ENCODE results near the gene CHCHD4. TPM values are rescaled to one million over a fixed set of nuclear protein-coding genes. Genes with fewer than 3 reads are reported as not detected.

Gene CHCHD4
- total RNA-seq, 1 experiment from 2014 or later = 27.5 TPM

DNA sequence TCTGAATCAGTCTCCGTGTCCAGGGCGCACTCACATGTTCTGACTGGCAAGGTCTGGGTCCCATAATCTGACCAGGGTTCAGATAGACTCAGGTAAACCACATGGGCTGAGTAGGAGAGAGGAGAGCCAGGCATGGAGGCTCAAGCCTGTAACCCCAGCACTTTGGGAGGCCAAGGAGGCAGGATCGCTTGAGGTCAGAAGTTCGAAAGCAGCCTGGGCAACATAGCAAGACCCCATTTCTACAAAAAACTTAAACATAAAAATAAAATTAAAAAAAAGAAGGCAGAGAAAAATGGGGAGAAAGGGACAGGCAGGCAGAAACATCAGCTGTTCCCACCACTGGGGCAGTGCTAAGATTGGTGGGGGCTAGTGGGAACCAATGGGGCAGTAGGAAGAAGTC, 5.6 kb upstream of the CHCHD4 start:
- Mint-ChIP-seq H3K27me3 (ENCODE audit: low read depth) (no peaks in the 10 kb centered on the region), H3K27ac (no peak overlapping the region), H3K9me3 (peaks cover 5% of the 10 kb centered on the region), H3K4me3 (no peak overlapping the region), H3K4me1 (peaks cover 9% of the 10 kb centered on the region), H3K36me3 (peaks cover 41% of the 10 kb centered on the region)
- ChIA-PET CTCF (no interaction called here), POLR2A (no interaction called here)
- DNase-seq (ENCODE audit: low spot score) (no peak), ATAC-seq (no peak)
- TF ChIP-seq, protein P1, sequence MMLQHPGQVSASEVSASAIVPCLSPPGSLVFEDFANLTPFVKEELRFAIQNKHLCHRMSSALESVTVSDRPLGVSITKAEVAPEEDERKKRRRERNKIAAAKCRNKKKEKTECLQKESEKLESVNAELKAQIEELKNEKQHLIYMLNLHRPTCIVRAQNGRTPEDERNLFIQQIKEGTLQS (CRISPR knock-in tag; conservative IDR thresholded peaks at IDR 0.05) = no peak
- 0 out of 2 replicates have a peak, but pooled peaks have one; percentile 23 for TF ChIP-seq ZNF121 (CRISPR knock-in tag; IDR thresholded peaks at IDR 0.05)

DNA sequence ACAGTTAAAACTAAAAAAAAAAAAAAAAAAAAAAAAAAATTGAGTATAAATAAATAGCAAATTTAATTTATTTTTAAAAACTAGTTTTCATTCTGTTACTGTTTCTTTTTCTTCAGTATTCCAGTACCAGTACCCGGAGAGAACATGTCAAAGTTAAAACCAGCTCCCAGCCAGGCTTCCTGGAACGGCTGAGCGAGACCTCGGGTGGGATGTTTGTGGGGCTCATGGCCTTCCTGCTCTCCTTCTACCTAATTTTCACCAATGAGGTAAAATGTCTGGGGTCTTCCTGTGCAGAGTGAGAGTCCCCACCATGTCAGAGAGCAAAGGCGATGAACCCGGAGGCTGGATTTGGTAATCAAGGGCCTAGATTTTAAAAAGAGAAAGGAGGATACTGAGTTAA, 4.6 kb upstream of the CHCHD4 start:
- ChIA-PET POLR2A (no interaction called here), CTCF (no interaction called here)
- Mint-ChIP-seq H3K9me3 (peaks cover 5% of the 10 kb centered on the region), H3K27ac (no peak overlapping the region), H3K4me3 (no peak overlapping the region), H3K4me1 (peaks cover 9% of the 10 kb centered on the region), H3K27me3 (ENCODE audit: low read depth) (no peaks in the 10 kb centered on the region), H3K36me3 (peaks cover 39% of the 10 kb centered on the region)
- ATAC-seq (no peak), DNase-seq (ENCODE audit: low spot score) (no peak)
- TF ChIP-seq, protein P1 (CRISPR knock-in tag; conservative IDR thresholded peaks at IDR 0.05) = no peak
- TF ChIP-seq, protein P2, sequence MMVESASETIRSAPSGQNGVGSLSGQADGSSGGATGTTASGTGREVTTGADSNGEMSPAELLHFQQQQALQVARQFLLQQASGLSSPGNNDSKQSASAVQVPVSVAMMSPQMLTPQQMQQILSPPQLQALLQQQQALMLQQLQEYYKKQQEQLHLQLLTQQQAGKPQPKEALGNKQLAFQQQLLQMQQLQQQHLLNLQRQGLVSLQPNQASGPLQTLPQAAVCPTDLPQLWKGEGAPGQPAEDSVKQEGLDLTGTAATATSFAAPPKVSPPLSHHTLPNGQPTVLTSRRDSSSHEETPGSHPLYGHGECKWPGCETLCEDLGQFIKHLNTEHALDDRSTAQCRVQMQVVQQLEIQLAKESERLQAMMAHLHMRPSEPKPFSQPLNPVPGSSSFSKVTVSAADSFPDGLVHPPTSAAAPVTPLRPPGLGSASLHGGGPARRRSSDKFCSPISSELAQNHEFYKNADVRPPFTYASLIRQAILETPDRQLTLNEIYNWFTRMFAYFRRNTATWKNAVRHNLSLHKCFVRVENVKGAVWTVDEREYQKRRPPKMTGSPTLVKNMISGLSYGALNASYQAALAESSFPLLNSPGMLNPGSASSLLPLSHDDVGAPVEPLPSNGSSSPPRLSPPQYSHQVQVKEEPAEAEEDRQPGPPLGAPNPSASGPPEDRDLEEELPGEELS (CRISPR knock-in tag; IDR thresholded peaks at IDR 0.05) = no peak
- TF ChIP-seq EMX1 (CRISPR knock-in tag; IDR thresholded peaks at IDR 0.05) (no peak), NFATC4 (CRISPR knock-in tag; IDR thresholded peaks at IDR 0.05) (no peak), JUN (CRISPR knock-in tag; IDR thresholded peaks at IDR 0.05) (no peak)
- TF ChIP-seq, protein P3, sequence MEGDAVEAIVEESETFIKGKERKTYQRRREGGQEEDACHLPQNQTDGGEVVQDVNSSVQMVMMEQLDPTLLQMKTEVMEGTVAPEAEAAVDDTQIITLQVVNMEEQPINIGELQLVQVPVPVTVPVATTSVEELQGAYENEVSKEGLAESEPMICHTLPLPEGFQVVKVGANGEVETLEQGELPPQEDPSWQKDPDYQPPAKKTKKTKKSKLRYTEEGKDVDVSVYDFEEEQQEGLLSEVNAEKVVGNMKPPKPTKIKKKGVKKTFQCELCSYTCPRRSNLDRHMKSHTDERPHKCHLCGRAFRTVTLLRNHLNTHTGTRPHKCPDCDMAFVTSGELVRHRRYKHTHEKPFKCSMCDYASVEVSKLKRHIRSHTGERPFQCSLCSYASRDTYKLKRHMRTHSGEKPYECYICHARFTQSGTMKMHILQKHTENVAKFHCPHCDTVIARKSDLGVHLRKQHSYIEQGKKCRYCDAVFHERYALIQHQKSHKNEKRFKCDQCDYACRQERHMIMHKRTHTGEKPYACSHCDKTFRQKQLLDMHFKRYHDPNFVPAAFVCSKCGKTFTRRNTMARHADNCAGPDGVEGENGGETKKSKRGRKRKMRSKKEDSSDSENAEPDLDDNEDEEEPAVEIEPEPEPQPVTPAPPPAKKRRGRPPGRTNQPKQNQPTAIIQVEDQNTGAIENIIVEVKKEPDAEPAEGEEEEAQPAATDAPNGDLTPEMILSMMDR (IDR thresholded peaks at IDR 0.05) = no peak
- TF ChIP-seq, protein P4, sequence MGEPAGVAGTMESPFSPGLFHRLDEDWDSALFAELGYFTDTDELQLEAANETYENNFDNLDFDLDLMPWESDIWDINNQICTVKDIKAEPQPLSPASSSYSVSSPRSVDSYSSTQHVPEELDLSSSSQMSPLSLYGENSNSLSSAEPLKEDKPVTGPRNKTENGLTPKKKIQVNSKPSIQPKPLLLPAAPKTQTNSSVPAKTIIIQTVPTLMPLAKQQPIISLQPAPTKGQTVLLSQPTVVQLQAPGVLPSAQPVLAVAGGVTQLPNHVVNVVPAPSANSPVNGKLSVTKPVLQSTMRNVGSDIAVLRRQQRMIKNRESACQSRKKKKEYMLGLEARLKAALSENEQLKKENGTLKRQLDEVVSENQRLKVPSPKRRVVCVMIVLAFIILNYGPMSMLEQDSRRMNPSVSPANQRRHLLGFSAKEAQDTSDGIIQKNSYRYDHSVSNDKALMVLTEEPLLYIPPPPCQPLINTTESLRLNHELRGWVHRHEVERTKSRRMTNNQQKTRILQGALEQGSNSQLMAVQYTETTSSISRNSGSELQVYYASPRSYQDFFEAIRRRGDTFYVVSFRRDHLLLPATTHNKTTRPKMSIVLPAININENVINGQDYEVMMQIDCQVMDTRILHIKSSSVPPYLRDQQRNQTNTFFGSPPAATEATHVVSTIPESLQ (CRISPR knock-in tag; IDR thresholded peaks at IDR 0.05) = no peak
- TF ChIP-seq, protein P5, sequence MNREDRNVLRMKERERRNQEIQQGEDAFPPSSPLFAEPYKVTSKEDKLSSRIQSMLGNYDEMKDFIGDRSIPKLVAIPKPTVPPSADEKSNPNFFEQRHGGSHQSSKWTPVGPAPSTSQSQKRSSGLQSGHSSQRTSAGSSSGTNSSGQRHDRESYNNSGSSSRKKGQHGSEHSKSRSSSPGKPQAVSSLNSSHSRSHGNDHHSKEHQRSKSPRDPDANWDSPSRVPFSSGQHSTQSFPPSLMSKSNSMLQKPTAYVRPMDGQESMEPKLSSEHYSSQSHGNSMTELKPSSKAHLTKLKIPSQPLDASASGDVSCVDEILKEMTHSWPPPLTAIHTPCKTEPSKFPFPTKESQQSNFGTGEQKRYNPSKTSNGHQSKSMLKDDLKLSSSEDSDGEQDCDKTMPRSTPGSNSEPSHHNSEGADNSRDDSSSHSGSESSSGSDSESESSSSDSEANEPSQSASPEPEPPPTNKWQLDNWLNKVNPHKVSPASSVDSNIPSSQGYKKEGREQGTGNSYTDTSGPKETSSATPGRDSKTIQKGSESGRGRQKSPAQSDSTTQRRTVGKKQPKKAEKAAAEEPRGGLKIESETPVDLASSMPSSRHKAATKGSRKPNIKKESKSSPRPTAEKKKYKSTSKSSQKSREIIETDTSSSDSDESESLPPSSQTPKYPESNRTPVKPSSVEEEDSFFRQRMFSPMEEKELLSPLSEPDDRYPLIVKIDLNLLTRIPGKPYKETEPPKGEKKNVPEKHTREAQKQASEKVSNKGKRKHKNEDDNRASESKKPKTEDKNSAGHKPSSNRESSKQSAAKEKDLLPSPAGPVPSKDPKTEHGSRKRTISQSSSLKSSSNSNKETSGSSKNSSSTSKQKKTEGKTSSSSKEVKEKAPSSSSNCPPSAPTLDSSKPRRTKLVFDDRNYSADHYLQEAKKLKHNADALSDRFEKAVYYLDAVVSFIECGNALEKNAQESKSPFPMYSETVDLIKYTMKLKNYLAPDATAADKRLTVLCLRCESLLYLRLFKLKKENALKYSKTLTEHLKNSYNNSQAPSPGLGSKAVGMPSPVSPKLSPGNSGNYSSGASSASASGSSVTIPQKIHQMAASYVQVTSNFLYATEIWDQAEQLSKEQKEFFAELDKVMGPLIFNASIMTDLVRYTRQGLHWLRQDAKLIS (CRISPR knock-in tag; IDR thresholded peaks at IDR 0.05; ENCODE audit: borderline replicate concordance) = no peak

DNA sequence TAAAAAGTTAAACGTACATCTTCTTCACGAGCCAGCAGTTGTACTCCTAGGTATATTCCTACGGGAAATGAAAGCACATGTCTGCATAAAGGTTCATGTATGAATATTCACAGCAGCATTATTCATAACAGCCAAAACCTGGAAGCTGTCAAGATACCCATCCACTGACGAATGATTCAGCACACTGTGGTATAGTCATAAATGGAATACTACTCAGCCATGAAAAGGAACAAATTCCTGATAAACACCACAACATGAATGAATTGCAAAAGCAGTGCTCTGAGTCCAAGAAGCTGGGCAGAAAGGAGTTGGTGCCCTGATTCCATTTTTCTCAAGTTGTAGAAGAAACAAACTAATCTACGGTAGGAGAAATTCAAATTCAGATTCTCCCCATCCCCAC, 4.1 kb upstream of the CHCHD4 start:
- Mint-ChIP-seq H3K27ac (no peak overlapping the region), H3K9me3 (peaks cover 5% of the 10 kb centered on the region), H3K4me1 (peaks cover 12% of the 10 kb centered on the region), H3K36me3 (peaks cover 38% of the 10 kb centered on the region), H3K27me3 (ENCODE audit: low read depth) (no peaks in the 10 kb centered on the region), H3K4me3 (no peak overlapping the region)
- ChIA-PET CTCF (no interaction called here), POLR2A (no interaction called here)
- ATAC-seq (no peak), DNase-seq (ENCODE audit: low spot score) (no peak)
- TF ChIP-seq CBFB (CRISPR knock-in tag; IDR thresholded peaks at IDR 0.05; ENCODE audit: low read depth) (no peak), GRHL2 (CRISPR knock-in tag; IDR thresholded peaks at IDR 0.05; ENCODE audit: insufficient replicate concordance, severe bottlenecking) (no peak), TP53 (CRISPR knock-in tag; IDR thresholded peaks at IDR 0.05) (no peak), CREM (CRISPR knock-in tag; IDR thresholded peaks at IDR 0.05) (no peak), EMX1 (CRISPR knock-in tag; IDR thresholded peaks at IDR 0.05) (no peak), ZNF219 (CRISPR knock-in tag; IDR thresholded peaks at IDR 0.05; ENCODE audit: borderline replicate concordance) (no peak)
- TF ChIP-seq, protein P5 (CRISPR knock-in tag; IDR thresholded peaks at IDR 0.05; ENCODE audit: borderline replicate concordance) = no peak
- TF ChIP-seq, protein P6, sequence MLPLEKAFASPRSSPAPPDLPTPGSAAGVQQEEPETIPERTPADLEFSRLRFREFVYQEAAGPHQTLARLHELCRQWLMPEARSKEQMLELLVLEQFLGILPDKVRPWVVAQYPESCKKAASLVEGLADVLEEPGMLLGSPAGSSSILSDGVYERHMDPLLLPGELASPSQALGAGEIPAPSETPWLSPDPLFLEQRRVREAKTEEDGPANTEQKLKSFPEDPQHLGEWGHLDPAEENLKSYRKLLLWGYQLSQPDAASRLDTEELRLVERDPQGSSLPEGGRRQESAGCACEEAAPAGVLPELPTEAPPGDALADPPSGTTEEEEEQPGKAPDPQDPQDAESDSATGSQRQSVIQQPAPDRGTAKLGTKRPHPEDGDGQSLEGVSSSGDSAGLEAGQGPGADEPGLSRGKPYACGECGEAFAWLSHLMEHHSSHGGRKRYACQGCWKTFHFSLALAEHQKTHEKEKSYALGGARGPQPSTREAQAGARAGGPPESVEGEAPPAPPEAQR (CRISPR knock-in tag; IDR thresholded peaks at IDR 0.05) = no peak
